ENCODE data around the gene DAG1.

DAG1 gene

DNA sequence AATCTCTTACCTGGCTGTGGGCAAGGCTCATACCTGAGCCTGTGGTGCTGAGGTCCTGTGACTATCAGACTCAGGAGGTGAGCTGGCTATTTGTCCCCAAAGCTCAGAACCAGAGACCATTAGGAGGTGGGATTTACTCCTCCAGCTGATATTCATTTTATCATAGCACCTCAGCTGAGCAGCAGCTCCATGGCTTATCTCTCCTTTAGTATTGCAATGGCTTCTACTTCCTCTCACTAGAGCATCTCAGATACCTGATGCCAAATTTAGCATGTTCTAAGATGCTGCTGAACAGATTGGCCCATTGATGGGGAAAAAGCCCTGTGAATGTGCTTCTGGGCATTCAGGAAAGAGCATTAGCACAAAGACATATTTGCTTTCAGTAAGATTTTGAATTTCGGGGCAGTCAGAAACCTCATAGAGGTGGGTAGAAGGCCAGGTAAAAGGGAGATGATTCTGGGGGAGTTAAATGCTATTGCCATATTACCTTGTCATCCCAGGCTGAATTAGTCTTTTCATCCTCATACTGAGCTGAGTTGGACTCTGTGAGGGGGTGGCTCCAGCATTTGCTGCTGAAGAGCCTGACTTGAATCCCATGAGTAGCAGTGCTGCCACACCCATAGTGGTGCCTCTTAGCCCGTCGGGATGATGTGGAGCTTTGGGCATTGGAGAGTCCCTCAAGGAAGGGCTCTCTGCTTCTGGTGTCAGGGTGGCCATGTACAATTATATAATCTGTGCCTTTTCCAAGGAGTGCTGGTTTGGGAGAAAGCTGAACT is 86.6 kb downstream of the DAG1 start:
- no peak overlapping the region for H3K4me3 ChIP-seq (replicated peaks in 1 of 2; ENCODE audit: low read depth in 2 of 2, low read length in 2 of 2)
- TF ChIP-seq, protein P1, sequence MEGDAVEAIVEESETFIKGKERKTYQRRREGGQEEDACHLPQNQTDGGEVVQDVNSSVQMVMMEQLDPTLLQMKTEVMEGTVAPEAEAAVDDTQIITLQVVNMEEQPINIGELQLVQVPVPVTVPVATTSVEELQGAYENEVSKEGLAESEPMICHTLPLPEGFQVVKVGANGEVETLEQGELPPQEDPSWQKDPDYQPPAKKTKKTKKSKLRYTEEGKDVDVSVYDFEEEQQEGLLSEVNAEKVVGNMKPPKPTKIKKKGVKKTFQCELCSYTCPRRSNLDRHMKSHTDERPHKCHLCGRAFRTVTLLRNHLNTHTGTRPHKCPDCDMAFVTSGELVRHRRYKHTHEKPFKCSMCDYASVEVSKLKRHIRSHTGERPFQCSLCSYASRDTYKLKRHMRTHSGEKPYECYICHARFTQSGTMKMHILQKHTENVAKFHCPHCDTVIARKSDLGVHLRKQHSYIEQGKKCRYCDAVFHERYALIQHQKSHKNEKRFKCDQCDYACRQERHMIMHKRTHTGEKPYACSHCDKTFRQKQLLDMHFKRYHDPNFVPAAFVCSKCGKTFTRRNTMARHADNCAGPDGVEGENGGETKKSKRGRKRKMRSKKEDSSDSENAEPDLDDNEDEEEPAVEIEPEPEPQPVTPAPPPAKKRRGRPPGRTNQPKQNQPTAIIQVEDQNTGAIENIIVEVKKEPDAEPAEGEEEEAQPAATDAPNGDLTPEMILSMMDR (IDR thresholded peaks at IDR 0.05; ENCODE audit: low read depth, low read length), result no peak
- no peak for DNase-seq (ENCODE audit: low read depth in 2 of 2)

DNA sequence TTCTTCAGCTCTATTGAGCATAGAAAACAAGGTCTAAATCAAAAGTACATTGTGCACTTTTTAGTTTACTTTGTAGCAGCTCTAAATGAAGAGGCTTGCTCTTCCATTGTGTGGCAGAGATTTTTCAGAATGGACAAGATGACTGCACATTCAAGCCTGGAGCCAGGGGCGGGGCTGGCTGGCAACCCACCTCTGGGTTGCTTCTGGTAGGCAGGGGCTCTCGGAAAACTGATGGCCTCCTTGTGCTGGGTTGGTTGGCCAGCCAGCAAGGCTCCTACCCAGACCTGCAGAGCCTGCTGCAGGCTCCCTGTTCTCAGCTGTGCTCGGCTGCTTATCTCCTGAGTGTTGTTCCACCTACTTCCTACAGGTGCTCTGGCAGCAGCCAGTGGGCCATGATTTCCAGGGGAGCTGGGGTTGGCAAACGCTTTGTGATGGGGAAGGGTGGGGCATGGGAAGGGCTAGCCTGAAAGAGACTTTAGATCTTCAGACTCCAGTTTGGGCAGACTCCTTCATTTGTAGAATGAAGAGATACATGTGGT is 93.0 kb downstream of the DAG1 start:
- TF ChIP-seq, protein P1 (IDR thresholded peaks at IDR 0.05; ENCODE audit: low read depth, low read length), result no peak
- no peak overlapping the region for H3K4me3 ChIP-seq (replicated peaks in 1 of 2; ENCODE audit: low read depth in 2 of 2, low read length in 2 of 2)
- no peak for DNase-seq (ENCODE audit: low read depth in 2 of 2)

DNA sequence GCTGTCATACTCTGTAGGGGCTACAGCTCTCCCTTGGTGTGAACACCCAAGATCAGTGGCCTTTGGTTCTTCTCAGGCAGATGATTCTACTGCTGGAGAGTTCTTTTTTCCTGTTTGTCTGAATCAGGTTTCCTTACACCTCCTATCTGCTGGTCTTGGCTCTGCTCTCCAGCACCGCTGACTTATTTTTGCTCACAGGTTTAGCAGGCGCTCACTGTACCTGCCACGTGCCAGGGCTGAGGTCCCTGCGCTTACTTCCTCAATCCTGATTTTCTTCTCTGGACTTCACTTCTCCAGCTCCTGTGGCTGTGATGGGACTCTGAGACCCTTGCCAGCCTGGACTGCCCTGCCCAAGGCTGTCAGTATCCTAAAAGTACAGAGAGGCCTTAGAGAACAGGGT is 93.7 kb downstream of the DAG1 start:
- DNase-seq (ENCODE audit: low read depth in 2 of 2), result no peak
- H3K4me3 ChIP-seq (replicated peaks in 1 of 2; ENCODE audit: low read depth in 2 of 2, low read length in 2 of 2), result no peak overlapping the region
- TF ChIP-seq, protein P1 (IDR thresholded peaks at IDR 0.05; ENCODE audit: low read depth, low read length), result no peak

DNA sequence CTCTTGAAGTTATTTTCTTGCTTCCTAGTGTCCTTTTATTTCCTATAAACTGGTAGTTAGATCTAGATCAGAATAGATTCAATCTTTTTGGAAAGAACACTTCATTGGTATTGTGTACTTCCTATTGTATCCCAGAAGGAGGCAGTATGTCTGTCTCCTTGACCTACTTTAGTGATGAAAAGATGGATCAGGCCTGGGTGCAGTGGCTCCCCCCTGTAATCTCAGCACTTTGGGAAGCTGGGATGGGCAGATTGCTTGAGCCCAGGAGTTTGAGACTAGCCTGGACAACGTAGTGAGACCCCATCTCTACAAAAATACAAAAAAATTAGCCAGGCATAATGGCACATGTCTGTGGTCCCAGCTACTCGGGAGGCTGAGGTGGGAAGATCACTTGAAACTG is 96.2 kb downstream of the DAG1 start:
- H3K4me3 ChIP-seq (replicated peaks in 1 of 2; ENCODE audit: low read depth in 2 of 2, low read length in 2 of 2), result no peak overlapping the region
- TF ChIP-seq, protein P1 (IDR thresholded peaks at IDR 0.05; ENCODE audit: low read depth, low read length), result peak; percentile 39
- DNase-seq (ENCODE audit: low read depth in 2 of 2), result peak in 1 of 2 donors; percentile 20

DNA sequence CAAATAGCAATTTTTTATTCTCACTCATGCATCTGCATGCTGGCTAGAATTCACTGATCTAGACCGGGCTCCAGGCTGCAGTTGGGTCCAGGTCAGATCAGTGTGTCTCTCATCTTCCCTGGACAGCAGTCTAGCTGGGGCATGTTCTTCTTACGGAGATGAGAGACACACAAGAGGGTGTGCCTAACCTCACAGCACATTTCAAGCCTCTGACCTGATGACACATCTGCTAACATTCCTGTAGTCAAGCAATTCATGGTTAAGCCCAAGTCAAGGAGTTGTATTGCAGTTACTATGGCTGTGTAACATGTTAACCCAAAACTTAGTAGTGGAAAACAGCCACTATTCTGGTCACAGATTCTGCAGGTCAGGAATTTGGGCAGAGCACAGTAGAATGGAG is 97.3 kb downstream of the DAG1 start:
- TF ChIP-seq, protein P1 (IDR thresholded peaks at IDR 0.05; ENCODE audit: low read depth, low read length), result no peak
- no peak for DNase-seq (ENCODE audit: low read depth in 2 of 2)
- H3K4me3 ChIP-seq (replicated peaks in 1 of 2; ENCODE audit: low read depth in 2 of 2, low read length in 2 of 2), result no peak overlapping the region

DNA sequence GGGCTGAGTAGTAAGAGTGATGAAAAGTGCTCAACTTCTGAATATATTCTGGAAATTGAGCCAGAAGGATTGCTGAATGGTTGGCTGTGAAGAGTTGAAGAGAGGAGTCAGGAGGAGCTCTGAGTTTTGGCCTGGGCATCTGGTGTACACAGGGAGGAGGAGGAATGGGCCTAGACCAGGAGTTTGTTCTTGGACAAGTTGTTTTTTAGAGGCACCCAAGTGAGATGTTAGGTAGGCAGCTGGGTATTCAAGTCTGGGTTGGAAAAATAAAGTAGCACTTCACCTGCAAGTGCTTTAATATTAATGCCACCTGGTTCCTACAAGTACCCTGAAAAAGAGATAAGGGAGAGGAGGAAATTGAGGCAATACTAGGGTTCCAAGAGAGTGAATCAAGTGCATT is 98.9 kb downstream of the DAG1 start:
- no peak overlapping the region for H3K4me3 ChIP-seq (replicated peaks in 1 of 2; ENCODE audit: low read depth in 2 of 2, low read length in 2 of 2)
- TF ChIP-seq, protein P1 (IDR thresholded peaks at IDR 0.05; ENCODE audit: low read depth, low read length), result no peak
- DNase-seq (ENCODE audit: low read depth in 2 of 2), result no peak

Data from cardiac fibroblast (primary cell).